OCI-LY1 (cell line): ENCODE results near the gene CACNG3.
A peak's percentile ranks its signal among the peaks of the same experiment; 100 is the strongest.

Source experiments
- H2AFZ ChIP-seq: fragments of 200-600 bp; sonication (generic), shearing (Covaris generic); 2 replicates; pipeline ENCODE4 v1.6.0; 2014; ENCODE audit warnings: antibody characterized with exemption, mild to moderate bottlenecking, low read length
- H3F3A ChIP-seq: fragments of 200-600 bp; sonication (generic), shearing (Covaris generic); 2 replicates; pipeline ENCODE4 v1.6.0; 2014; ENCODE audit warnings: mild to moderate bottlenecking, antibody characterized with exemption, low read length, moderate library complexity; ENCODE audit not compliant: insufficient read depth
- H3K27ac ChIP-seq: fragments of 200-600 bp; sonication (generic); 2 replicates; pipeline ENCODE4 v1.5.1; 2014; ENCODE audit warnings: low read length, mixed run types, mild to moderate bottlenecking, low read depth; ENCODE audit not compliant: poor library complexity, severe bottlenecking
- H3K27me3 ChIP-seq: fragments of 200-600 bp; sonication (generic); 2 replicates; pipeline ENCODE4 v1.6.0; 2014; ENCODE audit warnings: antibody characterized with exemption, mild to moderate bottlenecking, low read length, moderate library complexity; ENCODE audit not compliant: insufficient read depth
- H3K36me3 ChIP-seq: fragments of 200-600 bp; sonication (generic); 2 replicates; pipeline ENCODE4 v1.6.1; 2014; ENCODE audit warnings: mild to moderate bottlenecking, antibody characterized with exemption, low read length, moderate library complexity, mixed read lengths; ENCODE audit not compliant: insufficient read depth
- H3K4me1 ChIP-seq: fragments of 200-600 bp; sonication (generic); 2 replicates; pipeline ENCODE4 v1.5.1; 2014; ENCODE audit warnings: mild to moderate bottlenecking, low read length, moderate library complexity; ENCODE audit not compliant: insufficient read depth, severe bottlenecking
- H3K4me2 ChIP-seq: fragments of 200-600 bp; sonication (generic), shearing (Covaris generic); 2 replicates; pipeline ENCODE4 v1.6.1; 2014; ENCODE audit warnings: low read length
- H3K4me3 ChIP-seq: fragments of 200-600 bp; sonication (generic); 2 replicates; pipeline ENCODE4 v1.5.1; 2014; ENCODE audit warnings: low read length, low read depth, mild to moderate bottlenecking, mixed read lengths; ENCODE audit not compliant: poor library complexity, severe bottlenecking
- H3K79me2 ChIP-seq: fragments of 200-600 bp; shearing (Covaris generic); 2 replicates; pipeline ENCODE4 v1.6.1; 2016; ENCODE audit warnings: mixed run types, low read length, mixed read lengths; ENCODE audit not compliant: insufficient read depth
- H3K9ac ChIP-seq: fragments of 200-600 bp; sonication (generic), shearing (Covaris generic); 2 replicates; pipeline ENCODE4 v1.6.1; 2014; ENCODE audit warnings: mild to moderate bottlenecking, low read length, mixed read lengths
- H3K9me2 ChIP-seq: fragments of 200-600 bp; sonication (generic), shearing (Covaris generic); 2 replicates; pipeline ENCODE4 v1.6.1; 2014; ENCODE audit warnings: low read depth, mild to moderate bottlenecking, low read length, mixed read lengths
- H3K9me3 ChIP-seq: fragments of 200-600 bp; shearing (Covaris generic); 2 replicates; pipeline ENCODE4 v1.6.1; 2014; ENCODE audit warnings: low read length, mixed read lengths
- H4K20me1 ChIP-seq: fragments of 200-600 bp; sonication (generic), shearing (Covaris generic); 2 replicates; pipeline ENCODE4 v1.6.0; 2016; ENCODE audit warnings: mild to moderate bottlenecking, low read length; ENCODE audit not compliant: insufficient read depth
- CTCF ChIP-seq: fragments of 200-600 bp; sonication (generic), shearing (Covaris generic); IDR thresholded peaks from 2 replicates; pipeline ENCODE4 v1.5.1; 2017; ENCODE audit warnings: mild to moderate bottlenecking, antibody characterized with exemption, low read length, moderate library complexity, mixed read lengths
- EZH2 ChIP-seq: fragments of 200-600 bp; sonication (generic), shearing (Covaris generic); IDR thresholded peaks from 2 replicates; pipeline ENCODE4 v1.8.0; 2017; ENCODE audit warnings: borderline replicate concordance, mixed run types, mild to moderate bottlenecking, antibody characterized with exemption, low read length, moderate library complexity, mixed read lengths

The CACNG3 gene

DNA sequence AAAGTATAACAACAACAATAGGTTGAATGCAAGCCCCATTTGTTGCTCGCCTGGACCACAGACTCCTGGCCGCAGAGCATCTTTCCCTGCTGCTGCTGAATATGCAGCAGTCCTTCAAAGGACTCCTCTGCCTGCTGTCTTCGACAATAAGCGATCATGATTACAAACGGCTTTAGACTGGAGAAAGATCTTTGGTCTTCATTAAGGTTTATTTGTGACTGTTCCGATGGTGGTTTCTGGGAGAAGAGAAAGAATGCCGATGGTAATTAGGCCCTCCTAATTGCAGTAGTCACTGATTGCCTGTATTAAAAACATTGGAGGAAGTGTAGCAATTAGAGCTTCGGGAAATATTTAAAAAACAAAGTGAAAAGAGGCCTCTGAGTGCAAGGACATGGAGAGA lies 138.2 kb downstream of the CACNG3 start:
- Histone ChIP-seq H3K9me2 (no peaks in the 10 kb centered on the region), H3K79me2 (no peaks in the 10 kb centered on the region), H3K27me3 (no peaks in the 10 kb centered on the region), H3K9me3 (no peaks in the 10 kb centered on the region), H3F3A (no peaks in the 10 kb centered on the region), H3K4me3 (no peak overlapping the region), H3K4me1 (no peaks in the 10 kb centered on the region), H2AFZ (no peak overlapping the region), H3K27ac (no peak overlapping the region), H3K36me3 (no peaks in the 10 kb centered on the region), H3K4me2 (no peak overlapping the region), H3K9ac (no peak overlapping the region), H4K20me1 (no peaks in the 10 kb centered on the region)
- no peak for TF ChIP-seq CTCF
- no peak for TF ChIP-seq EZH2

- Histone ChIP-seq H3K27me3 (no peaks in the 10 kb centered on the region), H3K9me2 (no peaks in the 10 kb centered on the region), H3K27ac (no peak overlapping the region), H3K9ac (no peak overlapping the region), H2AFZ (no peak overlapping the region), H3K4me2 (no peak overlapping the region), H3K4me3 (no peak overlapping the region), H4K20me1 (no peaks in the 10 kb centered on the region), H3K79me2 (no peaks in the 10 kb centered on the region), H3F3A (no peaks in the 10 kb centered on the region), H3K4me1 (no peaks in the 10 kb centered on the region), H3K9me3 (no peaks in the 10 kb centered on the region), H3K36me3 (no peaks in the 10 kb centered on the region)
- TF ChIP-seq CTCF (no peak), EZH2 (no peak)
These were observed 140.5 kb downstream of the CACNG3 start for GRCh38 chr16:24396350-24397271.

GRCh38 chr16:24409045-24409444 lies 152.9 kb downstream of the CACNG3 start:
- no peaks in the 10 kb centered on the region for H3K9me3 ChIP-seq
- H3K36me3 ChIP-seq: no peaks in the 10 kb centered on the region
- H3K9ac ChIP-seq: no peak overlapping the region
- no peak overlapping the region for H3K4me2 ChIP-seq
- H3K27me3 ChIP-seq: no peaks in the 10 kb centered on the region
- H3K9me2 ChIP-seq: no peaks in the 10 kb centered on the region
- H3K79me2 ChIP-seq: no peaks in the 10 kb centered on the region
- peak; percentile 47; the same call in 1 of the 2 replicates for TF ChIP-seq CTCF
- TF ChIP-seq EZH2: no peak
- no peaks in the 10 kb centered on the region for H3F3A ChIP-seq
- no peak overlapping the region for H3K4me3 ChIP-seq
- H2AFZ ChIP-seq: no peak overlapping the region
- no peaks in the 10 kb centered on the region for H4K20me1 ChIP-seq
- H3K27ac ChIP-seq: no peak overlapping the region
- H3K4me1 ChIP-seq: no peaks in the 10 kb centered on the region
